Measurements from ENCODE around the gene NRXN3.

- no peak for TF ChIP-seq POLR2A (IDR thresholded peaks at IDR 0.05)
- TF ChIP-seq, protein P1, sequence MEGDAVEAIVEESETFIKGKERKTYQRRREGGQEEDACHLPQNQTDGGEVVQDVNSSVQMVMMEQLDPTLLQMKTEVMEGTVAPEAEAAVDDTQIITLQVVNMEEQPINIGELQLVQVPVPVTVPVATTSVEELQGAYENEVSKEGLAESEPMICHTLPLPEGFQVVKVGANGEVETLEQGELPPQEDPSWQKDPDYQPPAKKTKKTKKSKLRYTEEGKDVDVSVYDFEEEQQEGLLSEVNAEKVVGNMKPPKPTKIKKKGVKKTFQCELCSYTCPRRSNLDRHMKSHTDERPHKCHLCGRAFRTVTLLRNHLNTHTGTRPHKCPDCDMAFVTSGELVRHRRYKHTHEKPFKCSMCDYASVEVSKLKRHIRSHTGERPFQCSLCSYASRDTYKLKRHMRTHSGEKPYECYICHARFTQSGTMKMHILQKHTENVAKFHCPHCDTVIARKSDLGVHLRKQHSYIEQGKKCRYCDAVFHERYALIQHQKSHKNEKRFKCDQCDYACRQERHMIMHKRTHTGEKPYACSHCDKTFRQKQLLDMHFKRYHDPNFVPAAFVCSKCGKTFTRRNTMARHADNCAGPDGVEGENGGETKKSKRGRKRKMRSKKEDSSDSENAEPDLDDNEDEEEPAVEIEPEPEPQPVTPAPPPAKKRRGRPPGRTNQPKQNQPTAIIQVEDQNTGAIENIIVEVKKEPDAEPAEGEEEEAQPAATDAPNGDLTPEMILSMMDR (IDR thresholded peaks at IDR 0.05), result no peak
Observed at GRCh38 chr14:79829405-79830166, 1659.4 kb downstream of the NRXN3 start.
